B cell (primary cell): Measurements from ENCODE around the gene UBB.

Experiments used
- CTCF ChIP-seq: fragments of 200-600 bp; IDR thresholded peaks from one replicate; pipeline ENCODE4 v1.8.0; 2022; ENCODE audit warnings: antibody characterized with exemption, mild to moderate bottlenecking
- EZH2 ChIP-seq: IDR thresholded peaks from 2 replicates; pipeline ENCODE4 v1.6.1; 2012; ENCODE audit warnings: borderline replicate concordance, low read depth, mild to moderate bottlenecking, moderate library complexity, low read length; ENCODE audit not compliant: insufficient read depth, poor library complexity, severe bottlenecking

- TF ChIP-seq CTCF (no peak), EZH2 (no peak)
Measured at GRCh38 chr17:16374146-16374938, 6.5 kb upstream of the UBB start.
